Progenitor cell of endocrine pancreas (in vitro differentiated cells): ENCODE results near the gene PTAR1. TPM values are rescaled to one million over a fixed set of nuclear protein-coding genes. Genes with fewer than 3 reads are reported as not detected.

ENCODE experiments used
- DNase-seq: peaks from one replicate; pipeline ENCODE4 v3.0.0; 2021; ENCODE audit warnings: low spot score; ENCODE audit not compliant: unreplicated experiment
- H3K27ac Mint-ChIP-seq: 2 replicates; pipeline ENCODE4 v1.8.0; 2021; ENCODE audit warnings: mild to moderate bottlenecking, moderate library complexity, mixed read lengths
- H3K27me3 Mint-ChIP-seq: 2 replicates; pipeline ENCODE4 v1.8.0; 2021; ENCODE audit warnings: mixed read lengths
- H3K36me3 Mint-ChIP-seq: 2 replicates; pipeline ENCODE4 v1.8.0; 2022; ENCODE audit warnings: mixed read lengths; ENCODE audit not compliant: insufficient read depth
- H3K4me1 Mint-ChIP-seq: 2 replicates; pipeline ENCODE4 v1.8.0; 2021; ENCODE audit warnings: low read depth, mixed read lengths
- H3K4me3 Mint-ChIP-seq: 2 replicates; pipeline ENCODE4 v1.8.0; 2021; ENCODE audit warnings: low read depth, mild to moderate bottlenecking, moderate library complexity, mixed read lengths
- H3K9me3 Mint-ChIP-seq: 2 replicates; pipeline ENCODE4 v1.8.0; 2021; ENCODE audit warnings: low read depth, mixed read lengths
- CTCF ChIP-seq: fragments of 200-600 bp; sonication (generic); IDR thresholded peaks from one replicate; pipeline ENCODE4 v1.5.0; 2021; ENCODE audit warnings: antibody characterized with exemption, mild to moderate bottlenecking; ENCODE audit not compliant: unreplicated experiment
- total RNA-seq: library from RNA; stranded (reverse); gene quantifications from 2 replicates; pipeline ENCODE4 v1.2.1, GENCODE V29; 2021

The PTAR1 gene
- total RNA-seq, 1 donor from 2014 or later = 59.3 TPM

GRCh38 chr9:69740872-69741505 lies 18.8 kb downstream of the PTAR1 start:
- peaks cover 26% of the 10 kb centered on the region for H3K36me3 Mint-ChIP-seq
- H3K4me3 Mint-ChIP-seq = no peak overlapping the region
- H3K9me3 Mint-ChIP-seq = no peaks in the 10 kb centered on the region
- H3K27ac Mint-ChIP-seq = no peak overlapping the region
- no peak for DNase-seq
- no peaks in the 10 kb centered on the region for H3K27me3 Mint-ChIP-seq
- peaks cover 6% of the 10 kb centered on the region for H3K4me1 Mint-ChIP-seq
- no peak for TF ChIP-seq CTCF

- Mint-ChIP-seq H3K27me3 (no peaks in the 10 kb centered on the region), H3K4me1 (no peaks in the 10 kb centered on the region), H3K36me3 (peaks cover 18% of the 10 kb centered on the region), H3K4me3 (no peak overlapping the region), H3K9me3 (no peaks in the 10 kb centered on the region), H3K27ac (no peak overlapping the region)
- DNase-seq = no peak
- TF ChIP-seq CTCF = no peak
Observed at GRCh38 chr9:69731348-69731747, 28.5 kb downstream of the PTAR1 start.

- peak overlapping the region; percentile 41 for H3K27ac Mint-ChIP-seq
- no peak for DNase-seq
- H3K27me3 Mint-ChIP-seq = no peaks in the 10 kb centered on the region
- H3K4me1 Mint-ChIP-seq = peaks cover 12% of the 10 kb centered on the region
- TF ChIP-seq CTCF = no peak
- H3K9me3 Mint-ChIP-seq = peaks cover 7% of the 10 kb centered on the region
- no peak overlapping the region for H3K4me3 Mint-ChIP-seq
- peaks cover 50% of the 10 kb centered on the region for H3K36me3 Mint-ChIP-seq
Observed at GRCh38 chr9:69719983-69720382, 39.8 kb downstream of the PTAR1 start.

GRCh38 chr9:69719367-69719766 lies 40.4 kb downstream of the PTAR1 start:
- no peak overlapping the region for H3K27ac Mint-ChIP-seq
- peaks cover 7% of the 10 kb centered on the region for H3K9me3 Mint-ChIP-seq
- H3K4me3 Mint-ChIP-seq = no peak overlapping the region
- TF ChIP-seq CTCF = no peak
- H3K36me3 Mint-ChIP-seq = peaks cover 50% of the 10 kb centered on the region
- peaks cover 12% of the 10 kb centered on the region for H3K4me1 Mint-ChIP-seq
- H3K27me3 Mint-ChIP-seq = no peaks in the 10 kb centered on the region
- no peak for DNase-seq

GRCh38 chr9:69718218-69718617 lies 41.6 kb downstream of the PTAR1 start:
- H3K4me1 Mint-ChIP-seq = peaks cover 12% of the 10 kb centered on the region
- peaks cover 46% of the 10 kb centered on the region for H3K36me3 Mint-ChIP-seq
- no peaks in the 10 kb centered on the region for H3K27me3 Mint-ChIP-seq
- H3K27ac Mint-ChIP-seq = peak overlapping the region; percentile 61
- no peak for TF ChIP-seq CTCF
- H3K4me3 Mint-ChIP-seq = no peak overlapping the region
- no peak for DNase-seq
- H3K9me3 Mint-ChIP-seq = peaks cover 7% of the 10 kb centered on the region
